Neural progenitor cell (in vitro differentiated cells): Measurements from ENCODE around the gene ELFN1. TPM values are rescaled to one million over a fixed set of nuclear protein-coding genes. Genes with fewer than 3 reads are reported as not detected.

ENCODE experiments used
- DNase-seq: peaks from one replicate; pipeline ENCODE4 v3.0.0-alpha.2; 2016; ENCODE audit warnings: low spot score
- H2AFZ ChIP-seq: fragments of 200-600 bp; sonication (generic); replicated peaks from 2 replicates; pipeline ENCODE4 v1.6.1; 2016; ENCODE audit warnings: antibody characterized with exemption
- H3F3A ChIP-seq: fragments of 200-600 bp; sonication (generic); 2 replicates; pipeline ENCODE4 v1.6.1; 2016; ENCODE audit warnings: antibody characterized with exemption, low read depth
- H3K27ac ChIP-seq: fragments of 200-600 bp; sonication (generic); 2 replicates; pipeline ENCODE4 v1.5.1; 2016; ENCODE audit warnings: mild to moderate bottlenecking
- H3K27me3 ChIP-seq: fragments of 200-600 bp; sonication (generic); 2 replicates; pipeline ENCODE4 v1.6.1; 2016; ENCODE audit warnings: mild to moderate bottlenecking, moderate library complexity
- H3K36me3 ChIP-seq: fragments of 200-600 bp; sonication (generic); 2 replicates; pipeline ENCODE4 v1.5.1; 2016
- H3K4me1 ChIP-seq: fragments of 200-600 bp; sonication (generic); 2 replicates; pipeline ENCODE4 v1.6.1; 2016; ENCODE audit warnings: mixed run types
- H3K4me2 ChIP-seq: fragments of 200-600 bp; sonication (generic); 2 replicates; pipeline ENCODE4 v1.6.1; 2016
- H3K4me3 ChIP-seq: fragments of 200-600 bp; sonication (generic); 2 replicates; pipeline ENCODE4 v1.5.1; 2016
- H3K79me2 ChIP-seq: fragments of 200-600 bp; sonication (generic); 2 replicates; pipeline ENCODE4 v1.6.1; 2016; ENCODE audit warnings: low read depth
- H3K9ac ChIP-seq: fragments of 200-600 bp; sonication (generic); 2 replicates; pipeline ENCODE4 v1.6.1; 2016
- H3K9me3 ChIP-seq: fragments of 200-600 bp; sonication (generic); 2 replicates; pipeline ENCODE4 v1.5.1; 2016; ENCODE audit warnings: low read depth
- H4K20me1 ChIP-seq: fragments of 200-600 bp; sonication (generic); 2 replicates; pipeline ENCODE4 v1.6.1; 2016; ENCODE audit warnings: low read depth
- H3K27ac Mint-ChIP-seq: 3 replicates; pipeline ENCODE4 v1.8.0; 2021; ENCODE audit warnings: mixed read lengths
- H3K27me3 Mint-ChIP-seq: 2 replicates; pipeline ENCODE4 v1.8.0; 2022; ENCODE audit warnings: low read depth, mild to moderate bottlenecking, inconsistent platforms, moderate library complexity, mixed read lengths; ENCODE audit not compliant: insufficient read depth
- H3K36me3 Mint-ChIP-seq: 3 replicates; pipeline ENCODE4 v1.8.0; 2021; ENCODE audit warnings: mixed read lengths
- H3K4me1 Mint-ChIP-seq: 3 replicates; pipeline ENCODE4 v1.8.0; 2021; ENCODE audit warnings: mixed read lengths
- H3K4me3 Mint-ChIP-seq: 3 replicates; pipeline ENCODE4 v1.8.0; 2021; ENCODE audit warnings: mild to moderate bottlenecking, moderate library complexity, mixed read lengths
- H3K9me3 Mint-ChIP-seq: 3 replicates; pipeline ENCODE4 v1.8.0; 2020; ENCODE audit warnings: mixed read lengths
- EZH2 ChIP-seq: fragments of 200-600 bp; sonication (generic); IDR thresholded peaks from 2 replicates; pipeline ENCODE4 v1.6.1; 2017; ENCODE audit warnings: antibody characterized with exemption, mild to moderate bottlenecking, moderate library complexity
- EZH2phosphoT487 ChIP-seq: fragments of 200-600 bp; sonication (generic); IDR thresholded peaks from 2 replicates; pipeline ENCODE4 v1.6.1; 2017; ENCODE audit warnings: antibody characterized with exemption
- total RNA-seq: library from RNA; depleted of rRNA; stranded (reverse); fragments of >200 nt; gene quantifications from 2 replicates; pipeline ENCODE4 v1.2.3, GENCODE V29; 2015; ENCODE audit warnings: low replicate concordance
- TF ChIP-seq, protein P1 (sequence below): fragments of 200-600 bp; sonication (generic); IDR thresholded peaks from 2 replicates; pipeline ENCODE4 v1.5.1; 2017; ENCODE audit warnings: antibody characterized with exemption, mild to moderate bottlenecking

ELFN1 gene
- total RNA-seq, 1 donor from 2014 or later = 2.2 TPM

DNA sequence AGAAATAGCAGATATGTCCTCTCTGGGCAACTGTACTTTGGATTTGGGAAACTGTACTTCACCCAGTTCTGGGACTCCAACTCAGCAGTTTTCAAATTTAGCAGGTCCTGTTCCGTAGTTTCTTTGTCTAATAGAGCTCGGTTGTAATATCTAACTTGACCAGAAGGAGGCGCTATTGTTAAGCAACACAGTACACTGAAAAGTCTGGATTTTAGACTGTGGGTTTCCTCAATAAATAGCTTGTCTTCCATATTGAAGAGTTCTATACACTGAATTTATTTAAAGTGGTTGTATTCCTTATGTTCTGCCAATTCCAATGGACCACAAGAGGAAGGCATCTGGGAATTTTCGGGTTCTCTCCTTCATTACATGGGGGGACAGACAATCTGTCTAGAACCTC is 39.8 kb downstream of the ELFN1 start:
- no peak overlapping the region for H3K9ac ChIP-seq
- H3K4me2 ChIP-seq = no peak overlapping the region
- no peak overlapping the region for H3K4me3 ChIP-seq

DNA sequence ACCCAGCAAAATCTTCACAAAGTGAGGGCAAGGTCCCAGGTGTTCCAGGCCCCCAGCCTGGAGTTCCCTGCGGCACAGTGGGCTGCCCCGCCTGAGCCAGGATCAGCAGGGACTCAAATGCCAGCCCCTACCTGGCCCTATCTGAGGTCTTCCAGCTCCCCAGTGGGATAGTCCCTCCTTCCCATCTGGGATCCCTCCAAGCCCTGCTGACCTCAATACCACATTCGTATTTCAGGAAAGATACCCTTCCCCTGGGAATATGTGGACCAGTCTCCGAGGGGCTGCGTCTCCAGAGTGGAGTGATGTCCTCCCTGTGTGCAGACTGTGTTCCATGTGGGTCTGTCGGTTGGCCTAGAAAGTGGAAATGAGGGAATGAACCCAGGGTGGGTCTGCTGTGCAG is 40.9 kb downstream of the ELFN1 start:
- no peak overlapping the region for H3K27ac Mint-ChIP-seq
- Histone ChIP-seq H3K4me3 (no peak overlapping the region), H3K79me2 (no peaks in the 10 kb centered on the region), H3K9ac (no peak overlapping the region), H4K20me1 (peaks cover 33% of the 10 kb centered on the region), H2AFZ (no peak overlapping the region), H3K27ac (no peak overlapping the region), H3F3A (peaks cover 15% of the 10 kb centered on the region), H3K27me3 (no peaks in the 10 kb centered on the region), H3K9me3 (peaks cover 6% of the 10 kb centered on the region), H3K36me3 (no peaks in the 10 kb centered on the region), H3K4me2 (no peak overlapping the region), H3K4me1 (peaks cover 11% of the 10 kb centered on the region)
- no peaks in the 10 kb centered on the region for H3K27me3 Mint-ChIP-seq
- TF ChIP-seq, protein P1, sequence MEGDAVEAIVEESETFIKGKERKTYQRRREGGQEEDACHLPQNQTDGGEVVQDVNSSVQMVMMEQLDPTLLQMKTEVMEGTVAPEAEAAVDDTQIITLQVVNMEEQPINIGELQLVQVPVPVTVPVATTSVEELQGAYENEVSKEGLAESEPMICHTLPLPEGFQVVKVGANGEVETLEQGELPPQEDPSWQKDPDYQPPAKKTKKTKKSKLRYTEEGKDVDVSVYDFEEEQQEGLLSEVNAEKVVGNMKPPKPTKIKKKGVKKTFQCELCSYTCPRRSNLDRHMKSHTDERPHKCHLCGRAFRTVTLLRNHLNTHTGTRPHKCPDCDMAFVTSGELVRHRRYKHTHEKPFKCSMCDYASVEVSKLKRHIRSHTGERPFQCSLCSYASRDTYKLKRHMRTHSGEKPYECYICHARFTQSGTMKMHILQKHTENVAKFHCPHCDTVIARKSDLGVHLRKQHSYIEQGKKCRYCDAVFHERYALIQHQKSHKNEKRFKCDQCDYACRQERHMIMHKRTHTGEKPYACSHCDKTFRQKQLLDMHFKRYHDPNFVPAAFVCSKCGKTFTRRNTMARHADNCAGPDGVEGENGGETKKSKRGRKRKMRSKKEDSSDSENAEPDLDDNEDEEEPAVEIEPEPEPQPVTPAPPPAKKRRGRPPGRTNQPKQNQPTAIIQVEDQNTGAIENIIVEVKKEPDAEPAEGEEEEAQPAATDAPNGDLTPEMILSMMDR = no peak
- no peak for TF ChIP-seq EZH2
- no peak for TF ChIP-seq EZH2phosphoT487
- H3K9me3 Mint-ChIP-seq = peaks cover 10% of the 10 kb centered on the region
- DNase-seq = no peak
- no peak overlapping the region for H3K4me3 Mint-ChIP-seq
- H3K36me3 Mint-ChIP-seq = peaks cover 16% of the 10 kb centered on the region
- H3K4me1 Mint-ChIP-seq = peaks cover 27% of the 10 kb centered on the region

More for the DNA sequence above, 39.8 kb downstream of the ELFN1 start:
- Histone ChIP-seq H3K79me2 (no peaks in the 10 kb centered on the region), H3K27me3 (peaks cover 2% of the 10 kb centered on the region), H3K9me3 (peaks cover 6% of the 10 kb centered on the region), H3K4me1 (peaks cover 11% of the 10 kb centered on the region), H4K20me1 (peaks cover 34% of the 10 kb centered on the region), H2AFZ (no peak overlapping the region), H3F3A (peaks cover 15% of the 10 kb centered on the region), H3K36me3 (no peaks in the 10 kb centered on the region), H3K27ac (no peak overlapping the region)
- H3K9me3 Mint-ChIP-seq = peaks cover 10% of the 10 kb centered on the region
- H3K36me3 Mint-ChIP-seq = peaks cover 16% of the 10 kb centered on the region
- no peak for TF ChIP-seq EZH2phosphoT487
- TF ChIP-seq, protein P1 = peak; percentile 50
- no peaks in the 10 kb centered on the region for H3K27me3 Mint-ChIP-seq
- H3K4me1 Mint-ChIP-seq = peaks cover 19% of the 10 kb centered on the region
- H3K27ac Mint-ChIP-seq = no peak overlapping the region
- no peak overlapping the region for H3K4me3 Mint-ChIP-seq
- no peak for DNase-seq

DNA sequence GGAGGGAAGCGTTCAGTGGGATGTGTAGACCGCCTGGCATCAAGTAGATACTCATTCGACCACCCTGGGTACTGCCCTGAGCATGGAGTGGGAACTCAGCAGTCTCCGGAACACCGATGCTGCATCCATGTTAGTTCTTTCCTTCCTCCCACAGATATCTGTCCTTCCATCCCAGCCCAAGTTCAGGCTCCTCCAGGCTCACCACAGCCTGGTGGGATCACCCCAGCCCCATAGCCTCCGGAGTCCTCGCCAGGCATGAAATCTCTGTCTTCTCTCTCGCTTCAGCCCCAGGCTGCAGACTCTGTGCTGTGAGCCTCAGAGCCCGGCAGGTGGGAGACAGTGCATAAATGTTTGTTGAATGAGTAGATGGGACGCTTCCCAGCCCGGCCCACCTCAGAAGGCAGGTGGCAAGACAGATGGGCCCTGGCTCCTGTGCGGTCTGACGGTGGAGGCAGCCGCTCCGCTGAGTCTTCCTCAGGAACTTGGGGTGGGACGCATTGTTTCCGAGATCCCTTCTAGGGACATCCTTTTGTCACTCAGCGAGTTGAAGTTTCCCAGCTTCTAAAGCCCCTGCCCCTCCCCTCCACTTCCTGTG is 42.9 kb downstream of the ELFN1 start:
- TF ChIP-seq EZH2phosphoT487 (no peak), EZH2 (no peak)
- H3K36me3 Mint-ChIP-seq = peaks cover 16% of the 10 kb centered on the region
- peak overlapping the region; percentile 3 for H3K4me3 Mint-ChIP-seq
- Histone ChIP-seq H3K36me3 (no peaks in the 10 kb centered on the region), H3K9me3 (peaks cover 6% of the 10 kb centered on the region), H3K4me3 (no peak overlapping the region), H3K27ac (no peak overlapping the region), H3K9ac (no peak overlapping the region), H3F3A (peaks cover 15% of the 10 kb centered on the region), H3K27me3 (no peaks in the 10 kb centered on the region), H3K79me2 (no peaks in the 10 kb centered on the region), H2AFZ (no peak overlapping the region), H3K4me1 (peaks cover 11% of the 10 kb centered on the region), H4K20me1 (peaks cover 46% of the 10 kb centered on the region), H3K4me2 (no peak overlapping the region)
- peaks cover 38% of the 10 kb centered on the region for H3K4me1 Mint-ChIP-seq
- H3K27me3 Mint-ChIP-seq = peaks cover 5% of the 10 kb centered on the region
- peaks cover 10% of the 10 kb centered on the region for H3K9me3 Mint-ChIP-seq
- DNase-seq = no peak
- H3K27ac Mint-ChIP-seq = peak overlapping the region; percentile 66
